HG02571 (cell line): ENCODE results near the gene SORT1.
"Not testable (repeated sequence)": the region's sequence is repeated elsewhere in the genome, so short reads cannot be mapped to it uniquely, and the experiment has no call there.

Experiments used
- ATAC-seq: cut with Tn5 transposase; IDR thresholded peaks from one replicate; pipeline ENCODE4 v1.9.1; 2021; ENCODE audit warnings: mild to moderate bottlenecking, moderate library complexity; ENCODE audit not compliant: unreplicated experiment

Gene SORT1

GRCh38 chr1:109350182-109350581 lies 47.5 kb downstream of the SORT1 start:
- ATAC-seq, result no peak

- ATAC-seq, result no peak
Observed at GRCh38 chr1:109347511-109347910, 50.2 kb downstream of the SORT1 start.

GRCh38 chr1:109341944-109342930 lies 55.5 kb downstream of the SORT1 start:
- no peak for ATAC-seq

GRCh38 chr1:109338608-109339007 lies 59.1 kb downstream of the SORT1 start:
- ATAC-seq, result no peak

GRCh38 chr1:109338091-109338490 lies 59.6 kb downstream of the SORT1 start:
- no peak for ATAC-seq

GRCh38 chr1:109335091-109335490 lies 62.6 kb downstream of the SORT1 start:
- ATAC-seq, result no peak

- no peak for ATAC-seq
Observed at GRCh38 chr1:109331113-109331512, 66.6 kb downstream of the SORT1 start.

GRCh38 chr1:109327285-109327684 lies 70.4 kb downstream of the SORT1 start:
- no peak for ATAC-seq

GRCh38 chr1:109322974-109323373 lies 74.7 kb downstream of the SORT1 start:
- ATAC-seq, result no peak

GRCh38 chr1:109319114-109319513 lies 78.6 kb downstream of the SORT1 start:
- no peak for ATAC-seq

GRCh38 chr1:109316506-109316905 lies 81.2 kb downstream of the SORT1 start:
- no peak for ATAC-seq

- ATAC-seq, result no peak
Observed at GRCh38 chr1:109315288-109315687, 82.4 kb downstream of the SORT1 start.

- no peak for ATAC-seq
Observed at GRCh38 chr1:109314795-109315194, 82.9 kb downstream of the SORT1 start.

- no peak for ATAC-seq
Observed at GRCh38 chr1:109312978-109313775, 84.5 kb downstream of the SORT1 start.

GRCh38 chr1:109312246-109312645 lies 85.5 kb downstream of the SORT1 start:
- no peak for ATAC-seq

- ATAC-seq, result no peak
Observed at GRCh38 chr1:109309347-109309746, 88.4 kb downstream of the SORT1 start.

- no peak for ATAC-seq
Observed at GRCh38 chr1:109307274-109308021, 90.3 kb downstream of the SORT1 start.

- ATAC-seq, result no peak
Observed at GRCh38 chr1:109306832-109307273, 90.9 kb downstream of the SORT1 start, which contains the start of gene MYBPHL. MYBPHL (minus strand) TSS chr1:109307011; CDS start chr1:109306991, 20 bp downstream.

GRCh38 chr1:109305991-109306390 lies 91.7 kb downstream of the SORT1 start:
- ATAC-seq, result not testable (repeated sequence)

- no peak for ATAC-seq
Observed at GRCh38 chr1:109304226-109304920, 93.3 kb downstream of the SORT1 start.
